NCI-H460 (cell line): ENCODE results near the gene ATP6V1C2. TPM values are rescaled to one million over a fixed set of nuclear protein-coding genes. Genes with fewer than 3 reads are reported as not detected.

ENCODE experiments used
- DNase-seq: peaks from one replicate; pipeline ENCODE4 v3.0.0-alpha.2; 2016; ENCODE audit warnings: low read depth; ENCODE audit errors: extremely low read depth
- total RNA-seq: library from RNA; depleted of rRNA; stranded (reverse); fragments of >200 nt; shearing (Covaris generic); gene quantifications from 2 replicates; pipeline ENCODE4 v1.2.3, GENCODE V29; 2014

ATP6V1C2 gene
- total RNA-seq, 1 experiment from 2014 or later, result 0.72 TPM

- DNase-seq, result no peak
Measured at GRCh38 chr2:10732924-10733565, 11.6 kb downstream of the ATP6V1C2 start.

GRCh38 chr2:10733566-10733925, 12.1 kb downstream of the ATP6V1C2 start:
- DNase-seq, result no peak

- no peak for DNase-seq
Measured at GRCh38 chr2:10733980-10734379, 12.6 kb downstream of the ATP6V1C2 start.

GRCh38 chr2:10738192-10738591, 16.8 kb downstream of the ATP6V1C2 start:
- DNase-seq, result no peak

- DNase-seq, result no peak
Measured at GRCh38 chr2:10740226-10740625, 18.8 kb downstream of the ATP6V1C2 start.

- DNase-seq, result no peak
Measured at GRCh38 chr2:10741139-10741538, 19.7 kb downstream of the ATP6V1C2 start.

GRCh38 chr2:10742666-10743065, 21.2 kb downstream of the ATP6V1C2 start:
- DNase-seq, result no peak

- DNase-seq, result no peak
Measured at GRCh38 chr2:10750610-10751009, 29.2 kb downstream of the ATP6V1C2 start.

GRCh38 chr2:10752236-10752635, 30.8 kb downstream of the ATP6V1C2 start:
- DNase-seq, result no peak

- no peak for DNase-seq
Measured at GRCh38 chr2:10753156-10753555, 31.7 kb downstream of the ATP6V1C2 start.

GRCh38 chr2:10753876-10754275, 32.4 kb downstream of the ATP6V1C2 start:
- no peak for DNase-seq

- no peak for DNase-seq
Measured at GRCh38 chr2:10755621-10756020, 34.2 kb downstream of the ATP6V1C2 start.

GRCh38 chr2:10757814-10758286, 36.4 kb downstream of the ATP6V1C2 start:
- DNase-seq, result no peak

GRCh38 chr2:10759151-10759714, 37.8 kb downstream of the ATP6V1C2 start:
- DNase-seq, result no peak

- DNase-seq, result no peak
Measured at GRCh38 chr2:10760794-10761504, 39.5 kb downstream of the ATP6V1C2 start.

- no peak for DNase-seq
Measured at GRCh38 chr2:10761591-10761990, 40.2 kb downstream of the ATP6V1C2 start.

GRCh38 chr2:10762651-10763460, 41.4 kb downstream of the ATP6V1C2 start:
- DNase-seq, result no peak

- no peak for DNase-seq
Measured at GRCh38 chr2:10763461-10763800, 42.0 kb downstream of the ATP6V1C2 start.

GRCh38 chr2:10764096-10764785, 42.8 kb downstream of the ATP6V1C2 start:
- no peak for DNase-seq

- DNase-seq, result no peak
Measured at GRCh38 chr2:10764896-10765295, 43.5 kb downstream of the ATP6V1C2 start.

- no peak for DNase-seq
Measured at GRCh38 chr2:10765461-10765860, 44.0 kb downstream of the ATP6V1C2 start.
